Lung (tissue), 12 donors: ENCODE results near the gene MAP7D1. TPM values are rescaled to one million over a fixed set of nuclear protein-coding genes. Genes with fewer than 3 reads are reported as not detected.

Source experiments
- ATAC-seq: fragments of 200-7000 bp; cut with Tn5 transposase; one replicate; pipeline ENCODE4 v1.9.1; 2020; ENCODE audit warnings: moderate number of reproducible peaks; ENCODE audit not compliant: insufficient read depth, low FRiP score
- DNase-seq, 3 donors: peaks; one replicate each; pipeline ENCODE4 v3.0.0-alpha.2; 2013 to 2017
- H3K27ac ChIP-seq, 2 donors: one replicate each; pipeline ENCODE4 v1.5.1; 2013; ENCODE audit warnings: mild to moderate bottlenecking in 2 of 2, moderate library complexity in 2 of 2, control low read depth in 1 of 2, inconsistent platforms in 1 of 2, low read depth in 1 of 2, low read length in 1 of 2
- H3K27me3 ChIP-seq, 3 donors: one replicate each; pipeline ENCODE4 v1.5.1; 2013; ENCODE audit warnings: low read length in 2 of 3; ENCODE audit not compliant: control insufficient read depth in 3 of 3, insufficient read depth in 3 of 3
- H3K36me3 ChIP-seq, 4 donors: one replicate each; pipeline ENCODE4 v1.5.1; 2013; ENCODE audit warnings: low read length in 4 of 4, mild to moderate bottlenecking in 1 of 4, moderate library complexity in 1 of 4; ENCODE audit not compliant: control insufficient read depth in 4 of 4, insufficient read depth in 4 of 4
- H3K4me1 ChIP-seq, 5 donors: one replicate each; pipeline ENCODE4 v1.5.1; 2013; ENCODE audit warnings: low read length in 5 of 5, mild to moderate bottlenecking in 2 of 5, moderate library complexity in 1 of 5; ENCODE audit not compliant: control insufficient read depth in 5 of 5, insufficient read depth in 5 of 5
- H3K4me3 ChIP-seq: one replicate; pipeline ENCODE4 v1.5.1; 2013; ENCODE audit warnings: mild to moderate bottlenecking, control low read depth, moderate library complexity
- H3K9ac ChIP-seq, 2 donors: one replicate each; pipeline ENCODE4 v1.5.1; 2013; ENCODE audit warnings: low read length in 2 of 2, control low read depth in 1 of 2; ENCODE audit not compliant: insufficient read depth in 1 of 2
- H3K9me3 ChIP-seq, 4 donors: one replicate each; pipeline ENCODE4 v1.5.1; 2013; ENCODE audit warnings: low read length in 3 of 4, mild to moderate bottlenecking in 1 of 4, moderate library complexity in 1 of 4; ENCODE audit not compliant: control insufficient read depth in 4 of 4, insufficient read depth in 3 of 4
- CTCF ChIP-seq: IDR thresholded peaks from 2 replicates; pipeline ENCODE4 v1.5.1; 2012; ENCODE audit warnings: mild to moderate bottlenecking; ENCODE audit errors: control extremely low read depth, extremely low read depth
- WGBS, 2 donors: extraction: QIAGEN DNeasy Blood & Tissue Kit; methylation state at CpG; one replicate each; pipeline ENCODE4 v1.1.7; 2013; 5-methylcytosine and 5-hydroxymethylcytosine counted together
- polyA plus RNA-seq, 2 donors: library from polyadenylated mRNA; stranded (reverse); fragments of 200-250 nt; gene quantifications; one replicate each; pipeline ENCODE4 v1.2.1, GENCODE V29; 2013
- total RNA-seq, 2 donors: library from RNA; depleted of rRNA in 1 of 2; stranded (reverse); fragments of >200 nt in 1 of 2; gene quantifications; one replicate each; pipeline ENCODE4 v1.2.1, GENCODE V29; 2014 to 2021
- donor health status: control.
- donor health status: control.
- donor health status: Bipolar disorder and iron deficiency.
- donor health status: healthy.
- donor health status: DM: yes; HTN: yes; CAD: no.

MAP7D1 gene
- total and polyA plus RNA-seq, 4 donors: 47.3 to 140 (median 78.5) TPM

- DNase-seq (no peak), ATAC-seq (no peak)
- Histone ChIP-seq H3K4me3 (no peak overlapping the region), H3K27me3 (no peaks in the 10 kb centered on the region), H3K27ac (peak overlapping the region in 1 of 2 donors; percentile 90), H3K9me3 (no peaks in the 10 kb centered on the region), H3K9ac (no peak overlapping the region), H3K36me3 (no peaks in the 10 kb centered on the region), H3K4me1 (peaks cover 0 to 14% (median 5%) of the 10 kb centered on the region in 5 donors)
- WGBS, 2 donors: 57 to 63% methylated on average over 13 of the region's 13 CpGs
- TF ChIP-seq CTCF: no peak
These were observed 44.2 kb downstream of the MAP7D1 start for GRCh38 chr1:36199934-36200741.

GRCh38 chr1:36203027-36203553, 47.1 kb downstream of the MAP7D1 start:
- DNase-seq: no peak
- no peak for TF ChIP-seq CTCF
- H3K9me3 ChIP-seq: no peaks in the 10 kb centered on the region
- no peak overlapping the region for H3K9ac ChIP-seq
- 61 to 82% methylated on average over 3 of the region's 3 CpGs for whole genome bisulfite sequencing, 2 donors
- no peaks in the 10 kb centered on the region for H3K36me3 ChIP-seq
- peak overlapping the region; percentile 70 to 78 for H3K27ac ChIP-seq
- no peaks in the 10 kb centered on the region for H3K27me3 ChIP-seq
- no peak for ATAC-seq
- H3K4me1 ChIP-seq: peaks cover 0 to 14% (median 5%) of the 10 kb centered on the region in 5 donors
- no peak overlapping the region for H3K4me3 ChIP-seq

GRCh38 chr1:36203554-36204346, 47.8 kb downstream of the MAP7D1 start:
- TF ChIP-seq CTCF: no peak

More at GRCh38 chr1:36203554-36204346, 47.8 kb downstream of the MAP7D1 start:
- Histone ChIP-seq H3K27me3 (no peaks in the 10 kb centered on the region), H3K4me1 (peaks cover 0 to 14% (median 5%) of the 10 kb centered on the region in 5 donors), H3K4me3 (no peak overlapping the region), H3K9ac (peak overlapping the region in 1 of 2 donors; percentile 47), H3K27ac (peak overlapping the region; percentile 70 to 78), H3K9me3 (no peaks in the 10 kb centered on the region), H3K36me3 (no peaks in the 10 kb centered on the region)
- 34 to 37% methylated on average over 10 of the region's 10 CpGs for WGBS, 2 donors
- peak; percentile 83 to 89 (median 87) for DNase-seq
- ATAC-seq: peak; percentile 61
